Measurements from ENCODE around the gene HACD3. TPM values are rescaled to one million over a fixed set of nuclear protein-coding genes. Genes with fewer than 3 reads are reported as not detected.
A peak's percentile ranks its signal among the peaks of the same experiment; 100 is the strongest.
"Not testable (repeated sequence)": the region's sequence is repeated elsewhere in the genome, so short reads cannot be mapped to it uniquely, and the experiment has no call there.

Gene HACD3
- total RNA-seq, 1 experiment from 2014 or later, result 82.4 TPM

DNA sequence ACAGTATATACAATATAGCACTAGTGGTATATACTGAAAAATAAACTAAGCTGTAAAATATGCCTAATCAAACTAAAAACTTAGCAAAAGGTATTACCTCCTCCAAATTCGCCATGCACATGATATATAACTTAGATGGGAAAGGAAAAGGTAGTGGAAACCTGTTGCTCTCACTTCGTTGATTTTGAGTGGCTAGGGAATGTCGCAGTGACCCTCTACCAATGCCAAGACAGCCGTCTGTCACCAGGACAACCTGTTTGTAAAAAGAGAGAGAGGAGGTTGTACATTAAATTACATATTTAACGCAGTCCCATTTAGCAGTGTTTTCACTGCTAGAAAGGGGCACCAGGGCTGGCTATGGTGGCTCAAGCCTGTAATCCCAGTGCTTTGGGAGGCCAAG lies 69.4 kb downstream of the HACD3 start:
- DNase-seq (ENCODE audit: low spot score), result no peak

DNA sequence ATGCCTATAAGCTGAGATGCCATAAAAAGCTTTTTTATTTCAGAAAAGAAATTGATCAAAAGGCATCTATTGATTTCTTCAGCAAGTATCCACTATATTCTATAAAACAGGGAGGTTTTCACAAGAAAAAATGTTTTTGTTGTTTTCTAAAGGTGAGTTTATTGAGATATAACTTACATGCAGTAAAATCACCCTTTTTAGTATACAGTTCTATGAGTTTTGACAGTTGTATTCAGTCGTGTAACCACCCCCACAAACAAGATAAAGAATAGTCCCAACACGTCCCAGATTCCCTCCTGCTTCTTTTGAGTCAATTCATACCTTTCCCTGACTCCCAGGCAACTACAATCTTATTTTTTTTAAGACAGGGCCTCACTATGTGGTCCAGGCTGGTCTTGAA lies 72.9 kb downstream of the HACD3 start:
- DNase-seq (ENCODE audit: low spot score), result no peak

DNA sequence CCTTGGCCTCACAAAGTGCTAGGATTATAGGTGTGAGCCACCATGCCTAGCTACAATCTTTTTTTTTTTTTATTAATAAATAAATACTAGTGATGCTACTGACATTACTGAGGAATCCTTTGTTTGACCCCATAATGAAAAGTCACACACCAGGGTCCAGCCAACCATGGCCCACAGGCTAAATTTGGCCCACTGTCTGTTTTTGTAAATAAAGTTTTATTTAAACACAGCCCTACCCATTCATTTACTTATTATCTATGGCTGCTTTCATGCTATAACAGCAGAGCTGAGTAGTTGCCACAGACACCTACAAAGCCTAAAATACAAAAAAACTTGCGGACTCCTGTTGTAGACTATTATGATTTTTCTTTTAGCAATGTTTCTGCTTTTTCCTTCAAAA lies 73.3 kb downstream of the HACD3 start:
- DNase-seq (ENCODE audit: low spot score), result no peak

DNA sequence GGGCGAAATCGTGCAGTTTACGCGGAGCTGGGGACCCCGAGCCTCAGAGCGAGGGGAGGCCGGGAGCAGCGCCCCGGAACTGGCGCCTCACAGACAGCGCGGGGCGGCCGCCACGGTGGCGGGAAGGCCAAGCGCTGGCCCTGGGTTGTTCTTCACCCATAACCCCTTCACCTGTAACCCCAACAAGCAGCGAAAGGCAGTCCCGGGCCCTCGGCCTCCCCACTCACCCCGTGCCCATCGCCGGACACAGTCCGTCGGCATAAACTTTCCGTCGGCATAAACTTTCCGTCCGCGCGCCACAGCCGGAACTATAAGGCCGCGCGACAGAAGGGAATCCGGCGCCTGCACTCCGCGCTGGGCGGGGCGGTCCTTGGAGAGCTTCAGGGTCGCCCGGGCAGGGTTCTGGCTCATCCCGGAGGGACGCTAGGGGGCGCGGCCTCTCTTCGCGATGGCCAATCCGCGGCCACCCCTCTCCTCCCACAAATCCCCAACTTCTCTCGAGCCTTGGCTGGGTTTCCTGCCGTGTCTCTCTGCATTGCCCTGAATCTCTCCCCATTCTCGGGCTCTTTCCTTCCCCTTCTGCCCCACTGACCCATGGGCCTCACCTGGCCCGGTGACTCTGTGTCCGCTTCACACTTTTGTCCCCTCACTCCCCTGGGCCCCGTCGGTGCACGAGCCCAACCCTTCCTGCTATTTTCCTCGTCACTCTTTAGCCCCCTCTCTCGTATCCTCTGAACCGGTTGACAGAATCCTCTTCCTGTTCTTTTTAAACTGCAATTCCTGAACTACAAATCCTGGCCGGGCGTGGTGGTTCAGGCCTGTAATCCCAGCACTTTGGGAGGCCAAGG lies 80.8 kb downstream of the HACD3 start, which contains the start of gene INTS14:
Gene INTS14, minus strand, starts transcription at position 261 of the 848 bp plus-strand sequence. CDS start 3,751 bp downstream, outside the sequence.
- peak; percentile 99 for DNase-seq (ENCODE audit: low spot score)

DNA sequence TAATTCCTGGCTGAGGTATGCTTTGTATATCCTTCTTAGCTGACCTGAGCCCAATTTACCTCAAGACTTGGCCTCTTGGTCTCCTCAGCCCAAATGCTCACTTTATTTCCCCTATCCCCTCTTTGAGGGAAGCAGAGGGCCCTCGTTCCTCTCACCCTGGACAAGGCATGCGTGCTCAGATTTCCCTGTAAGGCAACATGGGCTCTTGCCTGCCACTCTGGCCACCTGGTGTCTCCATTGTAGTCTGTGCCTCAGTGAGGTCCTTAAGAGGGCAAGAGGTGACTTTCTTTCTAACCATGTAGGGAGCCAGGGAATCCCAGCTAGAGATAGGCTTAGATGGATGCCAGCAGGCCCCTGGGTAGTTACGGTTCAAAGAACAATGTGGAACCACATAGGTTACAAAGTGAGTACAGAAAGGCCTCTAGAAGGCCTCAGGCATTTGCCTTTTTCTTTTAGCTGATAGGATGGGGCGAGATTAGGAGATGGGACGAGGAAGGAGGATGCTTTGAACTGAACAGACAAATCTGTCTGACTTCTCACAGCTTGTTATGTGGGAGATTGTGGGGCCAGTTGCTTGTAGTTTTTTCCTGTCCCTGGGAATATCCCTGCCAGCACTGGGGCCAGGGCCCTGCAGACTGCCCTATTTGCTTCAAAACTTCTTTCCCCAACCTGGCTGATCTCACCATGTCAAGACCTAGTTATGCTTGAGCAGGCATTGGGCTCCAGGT lies 81.8 kb downstream of the HACD3 start:
- DNase-seq (ENCODE audit: low spot score), result peak; percentile 6

DNA sequence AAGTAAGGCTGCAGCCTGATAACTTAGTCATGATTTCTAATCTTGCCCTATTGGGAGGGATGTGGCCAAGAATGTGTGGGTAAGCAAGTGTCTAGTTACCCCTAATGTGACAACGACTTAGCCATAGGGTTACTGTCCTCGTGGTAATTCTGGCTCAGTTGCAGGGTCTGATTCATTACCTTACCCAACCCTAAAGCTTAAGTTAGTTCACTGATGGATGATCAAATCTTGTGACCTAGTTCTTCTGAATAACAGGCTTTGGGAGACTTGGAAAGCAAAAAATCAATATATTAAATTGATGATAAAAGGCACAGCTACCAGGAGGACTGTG lies 82.3 kb downstream of the HACD3 start:
- DNase-seq (ENCODE audit: low spot score), result no peak

DNA sequence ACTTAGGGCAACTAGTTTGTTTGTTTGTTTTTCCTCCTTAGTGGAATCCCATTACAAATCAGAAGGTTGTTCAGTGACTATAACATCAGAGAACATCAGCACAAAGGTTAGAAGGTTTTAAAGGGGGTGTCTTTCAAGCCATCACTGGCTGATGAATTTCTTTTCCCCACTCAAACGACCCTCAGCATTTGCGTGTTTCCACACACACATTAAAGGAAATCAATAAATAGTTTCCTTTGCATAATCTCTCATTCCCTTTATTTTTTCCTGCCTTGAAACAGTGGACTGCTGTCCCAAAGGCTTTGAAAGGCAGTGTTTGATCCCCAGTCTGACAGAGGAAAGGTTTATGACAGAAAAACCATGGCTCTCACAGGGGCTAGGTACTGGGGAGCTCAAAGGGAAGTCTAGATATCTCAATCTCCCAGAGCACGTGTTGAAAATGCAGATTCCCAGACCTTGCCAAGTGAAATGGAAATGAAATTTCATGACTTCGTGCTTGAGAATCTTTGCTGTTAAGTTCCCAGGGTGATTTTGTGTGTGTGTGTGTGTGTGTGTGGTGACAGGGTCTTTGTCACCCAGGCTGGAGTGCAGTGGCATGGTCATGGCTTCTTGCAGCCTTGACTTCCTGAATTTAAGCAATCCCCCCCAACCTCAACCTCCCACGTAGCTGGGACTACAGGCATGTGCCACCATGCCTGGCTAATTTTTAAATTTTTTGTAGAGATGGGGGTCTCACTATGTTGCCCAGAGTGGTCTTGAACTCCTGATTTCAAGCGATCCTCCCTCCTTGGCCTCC lies 82.9 kb downstream of the HACD3 start:
- DNase-seq (ENCODE audit: low spot score), result no peak

DNA sequence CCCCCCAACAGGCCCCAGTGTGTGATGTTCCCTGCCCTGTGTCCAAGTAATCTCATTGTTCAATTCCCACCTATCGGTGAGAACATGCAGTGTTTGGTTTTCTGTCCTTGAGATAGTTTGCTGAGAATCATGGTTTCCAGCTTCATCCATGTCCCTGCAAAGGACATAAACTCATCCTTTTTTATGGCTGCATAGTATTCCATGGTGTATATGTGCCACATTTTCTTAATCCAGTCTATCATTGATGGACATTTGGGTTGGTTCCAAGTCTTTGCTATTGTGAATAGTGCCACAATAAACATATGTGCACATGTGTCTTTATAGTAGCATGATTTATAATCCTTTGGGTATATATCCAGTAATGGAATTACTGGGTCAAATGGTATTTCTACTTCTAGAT lies 85.6 kb downstream of the HACD3 start:
- DNase-seq (ENCODE audit: low spot score), result not testable (repeated sequence)

DNA sequence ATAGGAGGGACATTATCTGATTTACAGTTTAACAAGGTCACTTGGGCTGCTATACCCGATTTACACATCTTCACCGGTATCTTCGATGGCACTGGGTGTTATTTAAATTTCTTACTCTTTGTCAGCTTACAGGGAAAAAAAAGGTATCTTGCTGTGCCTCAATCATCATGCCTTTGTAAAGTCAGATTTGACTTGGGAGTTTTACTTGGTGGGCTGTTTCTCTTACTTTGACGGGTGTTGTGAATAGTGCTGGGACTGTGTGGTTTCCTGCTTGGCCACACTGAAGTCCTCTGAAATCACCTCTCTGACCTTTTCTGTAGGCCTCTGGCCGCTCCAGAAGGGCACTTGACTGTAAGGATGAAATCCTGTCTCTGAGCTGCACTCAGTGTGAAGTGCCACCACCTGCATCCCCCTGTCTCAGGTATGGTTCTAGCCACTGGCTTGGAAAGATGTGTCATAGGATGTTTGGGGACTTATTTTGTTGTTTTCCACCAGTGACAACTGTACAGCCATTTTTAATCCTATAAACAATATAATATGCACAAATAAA lies 88.4 kb downstream of the HACD3 start:
- no peak for DNase-seq (ENCODE audit: low spot score)

DNA sequence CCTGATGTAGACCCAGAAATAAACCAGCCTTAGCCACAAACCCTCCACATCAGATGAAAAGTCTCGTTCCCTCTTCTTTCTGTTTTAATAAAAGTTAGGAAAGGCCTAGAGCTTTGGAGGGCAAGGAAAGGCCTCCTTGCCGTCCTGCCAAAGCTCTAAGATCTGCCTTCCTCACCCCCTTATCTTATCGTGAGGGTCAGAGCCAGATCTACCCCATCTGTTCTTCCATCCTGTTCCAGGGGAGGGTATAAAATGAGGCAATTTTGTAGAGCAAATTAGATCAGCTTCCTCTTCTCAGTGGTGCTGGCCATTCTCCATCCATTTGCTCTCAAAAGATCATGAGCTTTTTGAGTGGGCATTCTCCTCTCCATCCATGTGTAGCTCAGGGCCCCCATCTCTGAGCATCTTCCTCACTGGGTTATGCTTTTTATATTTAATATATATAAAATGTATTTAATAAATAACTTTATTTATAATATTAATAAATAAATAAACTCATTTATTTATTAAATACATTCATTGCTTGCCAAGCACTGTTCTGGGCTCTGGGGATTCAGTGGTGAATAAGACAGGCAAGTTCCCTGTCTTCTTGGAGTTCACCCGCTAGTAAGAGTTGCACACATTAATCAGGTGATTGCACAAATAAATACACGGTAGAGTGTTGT lies 89.5 kb downstream of the HACD3 start:
- DNase-seq (ENCODE audit: low spot score), result no peak

DNA sequence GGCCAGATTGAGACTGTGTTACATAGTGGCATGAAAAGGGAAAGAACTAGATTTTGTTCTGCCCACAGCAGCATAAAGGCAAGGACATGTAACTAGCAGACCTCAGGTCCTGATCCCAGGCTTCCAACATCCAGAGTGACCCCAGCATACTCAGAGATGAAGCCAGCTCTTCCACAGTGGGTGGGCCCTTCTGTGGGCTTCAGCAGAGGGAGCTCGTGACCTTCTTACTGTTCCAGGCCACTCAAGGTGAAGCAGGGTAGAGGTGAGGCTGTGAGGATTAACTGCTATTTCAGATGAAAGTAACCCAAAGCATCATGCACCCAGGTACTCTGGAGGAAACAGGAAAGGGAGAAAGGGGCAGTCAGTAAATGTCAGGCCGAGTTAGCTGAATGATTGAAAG lies 90.6 kb downstream of the HACD3 start:
- DNase-seq (ENCODE audit: low spot score), result no peak

DNA sequence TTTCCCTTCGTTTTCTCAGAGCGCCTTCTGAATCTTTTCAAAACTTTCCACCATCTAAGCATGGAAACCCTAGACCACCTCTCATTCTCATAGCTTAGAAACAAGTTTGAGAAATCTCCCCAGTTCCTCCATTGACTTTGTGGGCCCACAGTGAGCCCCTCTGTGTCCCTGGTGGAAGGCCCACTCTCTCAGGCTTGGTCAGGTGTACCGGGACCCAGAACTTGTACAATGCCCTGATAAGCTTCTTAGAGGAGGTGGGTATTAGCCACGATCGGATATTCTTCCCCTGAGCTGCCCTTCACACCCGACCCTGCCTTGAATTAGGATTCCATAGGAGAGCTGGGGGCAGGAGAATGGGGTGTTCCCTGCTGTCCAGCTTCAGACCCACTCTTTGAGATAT lies 91.4 kb downstream of the HACD3 start, which contains the start of gene SLC24A1:
Gene SLC24A1, plus strand, starts transcription at position 301 of the 400 bp plus-strand sequence. CDS start 2,143 bp downstream, outside the sequence.
- DNase-seq (ENCODE audit: low spot score), result no peak

DNA sequence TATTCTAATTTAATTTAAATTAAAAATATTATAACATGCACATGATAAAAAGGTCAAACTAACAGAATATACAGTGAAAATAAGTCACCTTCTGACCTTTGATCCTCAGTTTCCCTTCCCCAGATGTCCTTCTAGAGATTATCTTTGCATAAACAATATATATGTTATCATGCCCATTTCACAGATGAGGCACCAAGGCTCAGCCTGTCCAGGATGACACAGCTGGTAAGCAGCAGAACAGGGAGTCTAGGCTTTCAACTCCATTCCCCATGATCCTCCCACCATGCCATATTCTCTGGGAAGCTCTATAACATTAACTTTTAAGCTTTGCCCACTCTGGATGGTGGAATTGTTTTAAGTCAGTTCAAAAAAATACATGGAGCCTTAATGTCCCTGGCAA lies 92.8 kb downstream of the HACD3 start:
- DNase-seq (ENCODE audit: low spot score), result no peak

DNA sequence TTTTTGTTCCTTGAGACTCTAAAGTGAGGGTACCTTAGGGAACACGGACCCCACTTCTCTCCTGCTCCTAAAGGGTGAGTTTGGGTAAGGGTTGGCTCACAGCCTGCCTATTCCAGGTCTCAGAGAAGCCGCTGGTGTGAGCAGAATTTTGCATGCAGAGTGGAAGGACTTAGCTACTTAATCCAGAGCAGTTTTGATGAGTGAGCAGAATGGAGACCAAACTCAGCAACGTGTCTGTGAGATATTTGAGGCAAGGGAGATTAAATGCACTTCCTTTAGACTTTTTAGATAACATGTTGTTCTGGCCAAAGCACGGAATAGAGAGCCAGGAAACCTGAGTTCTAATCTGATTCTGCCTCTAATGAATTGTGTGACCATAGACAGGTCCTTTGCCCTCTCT lies 96.6 kb downstream of the HACD3 start:
- DNase-seq (ENCODE audit: low spot score), result no peak

Small RNA genes within 50 kb of the gene (small RNA-seq; reads per million reads assigned to genes)
- gene RF00019 (not detected), gene RNU6-19P (not detected)

Other genes with a start within 250 kb of the HACD3 start
- gene PARP16, start 243.6 kb upstream of the HACD3 start, total RNA-seq (2014; rRNA removed; shearing (Covaris generic)), result 4.6 and 6.7 TPM in 2 replicates
- gene RNU5A-1, start 234.4 kb upstream of the HACD3 start, total RNA-seq (2014; rRNA removed; shearing (Covaris generic)), result not detected in 2 replicates
- gene RNU5B-1, start 225.8 kb upstream of the HACD3 start, total RNA-seq (2014; rRNA removed; shearing (Covaris generic)), result not detected in 2 replicates
- not detected in 2 replicates for gene IGDCC3, start 152.5 kb upstream of the HACD3 start, total RNA-seq (2014; rRNA removed; shearing (Covaris generic))
- not detected in 2 replicates for gene IGDCC4, start 107.5 kb upstream of the HACD3 start, total RNA-seq (2014; rRNA removed; shearing (Covaris generic))
- 28.0 and 34.3 TPM in 2 replicates for gene DPP8, start 12.8 kb upstream of the HACD3 start, total RNA-seq (2014; rRNA removed; shearing (Covaris generic))
- gene INTS14, start 80.7 kb downstream of the HACD3 start, total RNA-seq (2014; rRNA removed; shearing (Covaris generic)), result 51.8 and 55.1 TPM in 2 replicates
- 4.0 and 5.1 TPM in 2 replicates for gene SLC24A1, start 91.5 kb downstream of the HACD3 start, total RNA-seq (2014; rRNA removed; shearing (Covaris generic))